Ovary (tissue), 9 donors: ENCODE data around the gene MAPK14. TPM values are rescaled to one million over a fixed set of nuclear protein-coding genes. Genes with fewer than 3 reads are reported as not detected.

Experiments used
- DNase-seq, 5 donors: peaks; one replicate each; pipeline ENCODE4 v3.0.0-alpha.2; 2019 to 2020
- H3K27ac ChIP-seq, 2 donors: fragments of 200-600 bp; one replicate each; pipeline versions ENCODE4 v1.5.1 to v1.8.0; 2019 to 2022
- H3K27me3 ChIP-seq: fragments of 200-600 bp; one replicate; pipeline ENCODE4 v1.8.0; 2022
- H3K36me3 ChIP-seq: fragments of 200-600 bp; sonication (generic); one replicate; pipeline ENCODE4 v1.5.1; 2019
- H3K4me1 ChIP-seq: one replicate; pipeline ENCODE4 v1.8.1; 2013; ENCODE audit warnings: mild to moderate bottlenecking, moderate library complexity; ENCODE audit not compliant: insufficient read depth
- H3K4me3 ChIP-seq: fragments of 200-600 bp; sonication (generic); one replicate; pipeline ENCODE4 v1.5.1; 2017
- H3K9me3 ChIP-seq, 2 donors: fragments of 200-600 bp in 1 of 2; sonication (generic) in 1 of 2; one replicate each; pipeline versions ENCODE4 v1.5.1 to v1.8.1; 2013 to 2019; ENCODE audit warnings: mild to moderate bottlenecking in 1 of 2, moderate library complexity in 1 of 2
- CTCF ChIP-seq, 3 donors: fragments of 450-650 bp in 2 of 3; fragments of 200-600 bp in 1 of 3; IDR thresholded peaks; one replicate each; pipeline versions ENCODE4 v1.5.1 to v1.8.0; 2016 to 2022; ENCODE audit warnings: antibody characterized with exemption in 3 of 3, mild to moderate bottlenecking in 1 of 3
- EP300 ChIP-seq: sonication (generic); formaldehyde crosslinking; IDR thresholded peaks from one replicate; pipeline ENCODE4 v1.6.1; 2017; ENCODE audit warnings: antibody characterized with exemption
- POLR2A ChIP-seq: fragments of 450-650 bp; IDR thresholded peaks from one replicate; pipeline ENCODE4 v1.6.1; 2017; ENCODE audit warnings: antibody characterized with exemption, mild to moderate bottlenecking, moderate library complexity
- whole genome bisulfite sequencing, 3 donors: extraction: QIAGEN DNeasy Blood & Tissue Kit in 1 of 3; methylation state at CpG; one replicate each; pipeline versions ENCODE4 v1.1.5 to v1.1.7; 2013 to 2017; 5-methylcytosine and 5-hydroxymethylcytosine counted together
- intact Hi-C, 4 donors: fragments of 100-400 bp; cut with DNase I; formaldehyde crosslinking; loops; one replicate each; pipeline versions ENCODE4 v1.11.0 to v1.15.1; 2022 to 2023
- polyA plus RNA-seq, 2 donors: library from polyadenylated mRNA; stranded (reverse); fragments of 200-250 nt in 1 of 2; fragments of 350-450 nt in 1 of 2; fragmentation: Illumina TruSeq in 1 of 2; extraction: RNeasy Lipid Tissue Mini Kit (QIAGEN cat#74804) in 1 of 2; gene quantifications; one replicate each; pipeline ENCODE4 v1.2.3, GENCODE V29; 2013 to 2014
- total RNA-seq, 7 donors: library from RNA; depleted of rRNA in 2 of 7; stranded (reverse); fragments of >200 nt in 2 of 7; fragmentation: NEBNext Ultra II Directional in 3 of 7; extraction: Animal tissue kit (Norgen Biotek cat#: 25700) in 3 of 7; gene quantifications; one replicate each; pipeline versions ENCODE4 v1.1.0 to v1.2.4, GENCODE V29; 2016 to 2023
- donor health status: DM: no; HTN: no; CAD: no; lungs with moderate emphysema.
- donor health status: DM: no; HTN: no; CAD: no.
- donor health status: Bipolar disorder and iron deficiency.
- donor health status: DM: yes; HTN: yes; CAD: no.
- donor health status: DM: no; HTN: no; CAD: no.
- donor health status: DM: yes; HTN: yes; CAD: no.

Gene MAPK14
- total and polyA plus RNA-seq, 9 donors, result 18.6 to 58.8 (median 37.1) TPM

- intact Hi-C loops, result no loop called here
- no peaks in the 10 kb centered on the region for H3K9me3 ChIP-seq
- TF ChIP-seq POLR2A (no peak), CTCF (IDR thresholded peaks at IDR 0.05) (no peak), EP300 (no peak)
- no peak for DNase-seq
- no peak overlapping the region for H3K4me3 ChIP-seq
- H3K36me3 ChIP-seq, result no peaks in the 10 kb centered on the region
- H3K27me3 ChIP-seq, result no peaks in the 10 kb centered on the region
- H3K4me1 ChIP-seq, result peaks cover 8% of the 10 kb centered on the region
- H3K27ac ChIP-seq, result no peak overlapping the region
Measured at GRCh38 chr6:36040958-36041357, 13.3 kb downstream of the MAPK14 start.

- intact Hi-C loops, result no loop called here
- TF ChIP-seq CTCF (IDR thresholded peaks at IDR 0.05), result no peak
- TF ChIP-seq EP300, result no peak
- no peak for TF ChIP-seq POLR2A
- Histone ChIP-seq H3K27ac (no peak overlapping the region), H3K27me3 (no peaks in the 10 kb centered on the region), H3K4me1 (peaks cover 9% of the 10 kb centered on the region), H3K36me3 (no peaks in the 10 kb centered on the region), H3K9me3 (no peaks in the 10 kb centered on the region), H3K4me3 (no peak overlapping the region)
- 95 to 97% (median 96%) methylated on average over 12 of the region's 12 CpGs for WGBS, 3 donors
- no peak for DNase-seq
Measured at GRCh38 chr6:36042618-36043260, 15.1 kb downstream of the MAPK14 start.

- intact Hi-C loops, result no loop called here
- no peaks in the 10 kb centered on the region for H3K27me3 ChIP-seq
- WGBS, 3 donors, result 96 to 100% (median 98%) methylated on average over 2 of the region's 2 CpGs
- DNase-seq, result no peak
- H3K9me3 ChIP-seq, result no peaks in the 10 kb centered on the region
- peaks cover 2% of the 10 kb centered on the region for H3K4me1 ChIP-seq
- H3K4me3 ChIP-seq, result no peak overlapping the region
- no peak overlapping the region for H3K27ac ChIP-seq
- H3K36me3 ChIP-seq, result no peaks in the 10 kb centered on the region
- no peak for TF ChIP-seq EP300
- no peak for TF ChIP-seq CTCF (IDR thresholded peaks at IDR 0.05)
- TF ChIP-seq POLR2A, result no peak
Measured at GRCh38 chr6:36049582-36049981, 22.0 kb downstream of the MAPK14 start.

- TF ChIP-seq POLR2A (no peak), EP300 (no peak), CTCF (IDR thresholded peaks at IDR 0.05) (no peak)
- 85 to 96% (median 87%) methylated on average over 1 of the region's 1 CpG for WGBS, 3 donors
- Histone ChIP-seq H3K4me1 (peaks cover 7% of the 10 kb centered on the region), H3K36me3 (no peaks in the 10 kb centered on the region), H3K9me3 (no peaks in the 10 kb centered on the region), H3K27ac (no peak overlapping the region), H3K4me3 (no peak overlapping the region), H3K27me3 (no peaks in the 10 kb centered on the region)
- DNase-seq, result no peak
- intact Hi-C loops, result no loop called here
Measured at GRCh38 chr6:36050305-36050704, 22.7 kb downstream of the MAPK14 start.
